CD8-positive, alpha-beta memory T cell (primary cell): ENCODE measurements around the gene IRGC. TPM values are rescaled to one million over a fixed set of nuclear protein-coding genes. Genes with fewer than 3 reads are reported as not detected.

Source experiments
- CTCF ChIA-PET: fragments of 350-600 bp; sonication (Branson Sonifier 250); formaldehyde crosslinking; loops from one replicate; lab custom pipeline; 2021; ENCODE audit warnings: antibody characterized with exemption; lab: Charles Lee
- POLR2A ChIA-PET: fragments of 350-600 bp; sonication (Branson Sonifier 250); formaldehyde crosslinking; loops from one replicate; lab custom pipeline; 2021; ENCODE audit warnings: antibody characterized with exemption; lab: Charles Lee
- DNase-seq, 5 donors: peaks; one replicate each; pipeline versions ENCODE4 v3.0.0 to v3.0.0-alpha.2; 2020 to 2022; ENCODE audit warnings: mixed read lengths in 1 of 5
- H3K27ac ChIP-seq: one replicate; pipeline ENCODE4 v1.7.0; 2013; ENCODE audit warnings: low read depth, mild to moderate bottlenecking, low read length, moderate library complexity
- H3K27me3 ChIP-seq: 2 replicates; pipeline ENCODE4 v1.7.0; 2013; ENCODE audit warnings: low read length, mild to moderate bottlenecking; ENCODE audit not compliant: insufficient read depth, poor library complexity, severe bottlenecking
- H3K36me3 ChIP-seq: 2 replicates; pipeline ENCODE4 v1.7.0; 2013; ENCODE audit warnings: mild to moderate bottlenecking, low read length, moderate library complexity; ENCODE audit not compliant: insufficient read depth
- H3K4me1 ChIP-seq: 2 replicates; pipeline ENCODE4 v1.7.0; 2013; ENCODE audit warnings: mild to moderate bottlenecking, low read length, moderate library complexity; ENCODE audit not compliant: insufficient read depth
- H3K4me3 ChIP-seq: 2 replicates; pipeline ENCODE4 v1.7.0; 2013; ENCODE audit warnings: mild to moderate bottlenecking, low read length
- H3K9me3 ChIP-seq: 2 replicates; pipeline ENCODE4 v1.7.0; 2013; ENCODE audit warnings: mild to moderate bottlenecking, low read length
- H3K27ac Mint-ChIP-seq, 8 donors: one replicate each; pipeline ENCODE4 v1.8.0; 2020 to 2021; ENCODE audit warnings: mixed read lengths in 8 of 8, mild to moderate bottlenecking in 6 of 8, inconsistent platforms in 3 of 8, moderate library complexity in 3 of 8
- H3K27me3 Mint-ChIP-seq, 2 donors: one replicate each; pipeline ENCODE4 v1.8.0; 2020 to 2021; ENCODE audit warnings: mixed read lengths in 2 of 2, mild to moderate bottlenecking in 1 of 2, moderate library complexity in 1 of 2
- H3K36me3 Mint-ChIP-seq, 3 donors: one replicate each; pipeline ENCODE4 v1.8.0; 2020 to 2021; ENCODE audit warnings: mixed read lengths in 3 of 3, inconsistent platforms in 1 of 3, mild to moderate bottlenecking in 1 of 3
- H3K4me1 Mint-ChIP-seq, 3 donors: one replicate each; pipeline ENCODE4 v1.8.0; 2020 to 2021; ENCODE audit warnings: mixed read lengths in 3 of 3, inconsistent platforms in 1 of 3, mild to moderate bottlenecking in 1 of 3
- H3K4me3 Mint-ChIP-seq, 7 donors: one replicate each; pipeline ENCODE4 v1.8.0; 2020 to 2021; ENCODE audit warnings: mixed read lengths in 7 of 7, mild to moderate bottlenecking in 6 of 7, moderate library complexity in 4 of 7, inconsistent platforms in 2 of 7
- H3K9me3 Mint-ChIP-seq, 5 donors: one replicate each; pipeline ENCODE4 v1.8.0; 2020 to 2022; ENCODE audit warnings: mixed read lengths in 5 of 5, mild to moderate bottlenecking in 3 of 5, moderate library complexity in 2 of 5, inconsistent platforms in 1 of 5
- polyA plus RNA-seq: library from polyadenylated mRNA; unstranded; fragments of 300-500 nt; fragmentation: Illumina TruSeq; gene quantifications from one replicate; pipeline ENCODE4 v1.2.3, GENCODE V29; 2021
- total RNA-seq, 2 experiments: library from RNA; stranded (reverse); gene quantifications; one replicate each; pipeline ENCODE4 v1.2.3, GENCODE V29; 2021

The IRGC gene
- total and polyA plus RNA-seq, 3 experiments from 2014 or later, result not detected

- Mint-ChIP-seq H3K9me3 (no peaks in the 10 kb centered on the region), H3K36me3 (peaks cover 4 to 80% (median 30%) of the 10 kb centered on the region in 3 donors), H3K27ac (peak overlapping the region; percentile 27 to 95 (median 89)), H3K4me3 (peak overlapping the region in 3 of 7 donors; percentile 15 to 51 (median 46)), H3K27me3 (peaks cover 0 to 2% of the 10 kb centered on the region in 2 donors), H3K4me1 (peaks cover 25 to 41% (median 40%) of the 10 kb centered on the region in 3 donors)
- Histone ChIP-seq H3K4me1 (peaks cover 10% of the 10 kb centered on the region), H3K4me3 (no peak overlapping the region), H3K9me3 (no peaks in the 10 kb centered on the region), H3K36me3 (peaks cover 68% of the 10 kb centered on the region), H3K27me3 (no peaks in the 10 kb centered on the region), H3K27ac (no peak overlapping the region)
- ChIA-PET POLR2A (no interaction called here), CTCF (no interaction called here)
- no peak for DNase-seq
Observed at GRCh38 chr19:43747557-43748204, 31.8 kb downstream of the IRGC start.

- Mint-ChIP-seq H3K36me3 (peaks cover 4 to 79% (median 27%) of the 10 kb centered on the region in 3 donors), H3K9me3 (no peaks in the 10 kb centered on the region), H3K27me3 (peaks cover 0 to 2% of the 10 kb centered on the region in 2 donors), H3K27ac (peak overlapping the region in 7 of 8 donors; percentile 27 to 95 (median 90)), H3K4me3 (peak overlapping the region in 1 of 7 donors; percentile 15), H3K4me1 (peaks cover 30 to 46% (median 45%) of the 10 kb centered on the region in 3 donors)
- Histone ChIP-seq H3K36me3 (peaks cover 63% of the 10 kb centered on the region), H3K4me1 (peaks cover 15% of the 10 kb centered on the region), H3K9me3 (no peaks in the 10 kb centered on the region), H3K27me3 (no peaks in the 10 kb centered on the region), H3K4me3 (no peak overlapping the region), H3K27ac (no peak overlapping the region)
- no peak for DNase-seq
- ChIA-PET CTCF (interaction anchor here (2.0 kb wide), 1 partner anchor 19 kb away, joined by 7 read pairs; no protein-coding TSS in a partner anchor), POLR2A (no interaction called here)
Observed at GRCh38 chr19:43748205-43748594, 32.3 kb downstream of the IRGC start.

- Histone ChIP-seq H3K27ac (no peak overlapping the region), H3K4me1 (peaks cover 20% of the 10 kb centered on the region), H3K4me3 (no peak overlapping the region), H3K27me3 (no peaks in the 10 kb centered on the region), H3K9me3 (no peaks in the 10 kb centered on the region), H3K36me3 (peaks cover 58% of the 10 kb centered on the region)
- H3K9me3 Mint-ChIP-seq, result no peaks in the 10 kb centered on the region
- no peak for DNase-seq
- peaks cover 32 to 51% (median 50%) of the 10 kb centered on the region in 3 donors for H3K4me1 Mint-ChIP-seq
- ChIA-PET POLR2A (no interaction called here), CTCF (interaction anchor here (2.0 kb wide), 1 partner anchor 18 kb away, joined by 7 read pairs; no protein-coding TSS in a partner anchor)
- peaks cover 0 to 2% of the 10 kb centered on the region in 2 donors for H3K27me3 Mint-ChIP-seq
- peak overlapping the region in 6 of 8 donors; percentile 19 to 94 (median 59) for H3K27ac Mint-ChIP-seq
- H3K4me3 Mint-ChIP-seq, result no peak overlapping the region
- H3K36me3 Mint-ChIP-seq, result peaks cover 4 to 76% (median 27%) of the 10 kb centered on the region in 3 donors
Observed at GRCh38 chr19:43748685-43749084, 32.8 kb downstream of the IRGC start.

GRCh38 chr19:43749152-43749551, 33.3 kb downstream of the IRGC start:
- H3K4me3 ChIP-seq, result no peak overlapping the region
- H3K27me3 ChIP-seq, result no peaks in the 10 kb centered on the region
- POLR2A ChIA-PET, result no interaction called here
- H3K4me3 Mint-ChIP-seq, result no peak overlapping the region
- peaks cover 24% of the 10 kb centered on the region for H3K4me1 ChIP-seq
- H3K36me3 ChIP-seq, result peaks cover 53% of the 10 kb centered on the region
- H3K36me3 Mint-ChIP-seq, result peaks cover 4 to 72% (median 22%) of the 10 kb centered on the region in 3 donors
- H3K27ac Mint-ChIP-seq, result peak overlapping the region in 3 of 8 donors; percentile 19 to 79 (median 78)
- CTCF ChIA-PET, result interaction anchor here (1.1 to 2.0 kb wide), 2 partner anchors 18 to 36 kb away, joined by 3 to 7 read pairs; no protein-coding TSS in a partner anchor
- H3K9me3 ChIP-seq, result no peaks in the 10 kb centered on the region
- peaks cover 0 to 2% of the 10 kb centered on the region in 2 donors for H3K27me3 Mint-ChIP-seq
- no peak overlapping the region for H3K27ac ChIP-seq
- DNase-seq, result no peak
- no peaks in the 10 kb centered on the region for H3K9me3 Mint-ChIP-seq
- H3K4me1 Mint-ChIP-seq, result peaks cover 36 to 55% (median 55%) of the 10 kb centered on the region in 3 donors

- peaks cover 46% of the 10 kb centered on the region for H3K36me3 ChIP-seq
- peaks cover 0 to 5% of the 10 kb centered on the region in 2 donors for H3K27me3 Mint-ChIP-seq
- H3K9me3 Mint-ChIP-seq, result peaks cover 0 to 3% (median 0%) of the 10 kb centered on the region in 5 donors
- H3K36me3 Mint-ChIP-seq, result peaks cover 4 to 72% (median 21%) of the 10 kb centered on the region in 3 donors
- no peak overlapping the region for H3K4me3 Mint-ChIP-seq
- peaks cover 40 to 60% (median 56%) of the 10 kb centered on the region in 3 donors for H3K4me1 Mint-ChIP-seq
- no peak overlapping the region for H3K4me3 ChIP-seq
- peak overlapping the region in 4 of 8 donors; percentile 24 to 85 (median 67) for H3K27ac Mint-ChIP-seq
- ChIA-PET CTCF (interaction anchor here (1.1 to 2.0 kb wide), 2 partner anchors 17 to 35 kb away, joined by 3 to 7 read pairs; no protein-coding TSS in a partner anchor), POLR2A (no interaction called here)
- DNase-seq, result no peak
- H3K27ac ChIP-seq, result no peak overlapping the region
- H3K4me1 ChIP-seq, result peaks cover 25% of the 10 kb centered on the region
- no peaks in the 10 kb centered on the region for H3K27me3 ChIP-seq
- H3K9me3 ChIP-seq, result no peaks in the 10 kb centered on the region
Observed at GRCh38 chr19:43749898-43750297, 34.0 kb downstream of the IRGC start.

- peak overlapping the region in 2 of 7 donors; percentile 4 to 11 for H3K4me3 Mint-ChIP-seq
- Histone ChIP-seq H3K36me3 (peaks cover 32% of the 10 kb centered on the region), H3K9me3 (no peaks in the 10 kb centered on the region), H3K4me1 (peaks cover 33% of the 10 kb centered on the region), H3K27ac (no peak overlapping the region), H3K4me3 (no peak overlapping the region), H3K27me3 (no peaks in the 10 kb centered on the region)
- H3K36me3 Mint-ChIP-seq, result peaks cover 4 to 59% (median 15%) of the 10 kb centered on the region in 3 donors
- peaks cover 46 to 67% (median 62%) of the 10 kb centered on the region in 3 donors for H3K4me1 Mint-ChIP-seq
- POLR2A ChIA-PET, result no interaction called here
- peaks cover 0 to 5% of the 10 kb centered on the region in 2 donors for H3K27me3 Mint-ChIP-seq
- peak overlapping the region; percentile 2 to 98 (median 47) for H3K27ac Mint-ChIP-seq
- H3K9me3 Mint-ChIP-seq, result peaks cover 0 to 4% (median 0%) of the 10 kb centered on the region in 5 donors
- no peak for DNase-seq
- CTCF ChIA-PET, result interaction anchor here (1.0 to 4.2 kb wide), 3 partner anchors 15 to 82 kb away, joined by 3 to 27 read pairs (median 6); partner anchors contain the start of gene PLAUR
Observed at GRCh38 chr19:43751466-43752220, 35.8 kb downstream of the IRGC start.

GRCh38 chr19:43752287-43752875, 36.5 kb downstream of the IRGC start:
- H3K4me3 ChIP-seq, result no peak overlapping the region
- H3K27me3 ChIP-seq, result no peaks in the 10 kb centered on the region
- peak overlapping the region in 4 of 7 donors; percentile 4 to 96 (median 62) for H3K4me3 Mint-ChIP-seq
- peaks cover 4 to 52% (median 15%) of the 10 kb centered on the region in 3 donors for H3K36me3 Mint-ChIP-seq
- peaks cover 46 to 65% (median 58%) of the 10 kb centered on the region in 3 donors for H3K4me1 Mint-ChIP-seq
- peaks cover 28% of the 10 kb centered on the region for H3K36me3 ChIP-seq
- ChIA-PET POLR2A (no interaction called here), CTCF (interaction anchor here (0.7 to 4.2 kb wide), 3 partner anchors 14 to 83 kb away, joined by 3 to 27 read pairs (median 3); partner anchors contain the start of gene PLAUR)
- no peaks in the 10 kb centered on the region for H3K9me3 ChIP-seq
- H3K27ac ChIP-seq, result no peak overlapping the region
- H3K27ac Mint-ChIP-seq, result peak overlapping the region; percentile 21 to 99 (median 80)
- H3K4me1 ChIP-seq, result peaks cover 33% of the 10 kb centered on the region
- H3K27me3 Mint-ChIP-seq, result peaks cover 0 to 5% of the 10 kb centered on the region in 2 donors
- peaks cover 0 to 4% (median 0%) of the 10 kb centered on the region in 5 donors for H3K9me3 Mint-ChIP-seq
- no peak for DNase-seq
